Ascending aorta (tissue), 2 donors: ENCODE measurements around the gene ZNF555. TPM values are rescaled to one million over a fixed set of nuclear protein-coding genes. Genes with fewer than 3 reads are reported as not detected.

Source experiments
- DNase-seq, 2 donors: peaks; one replicate each; pipeline ENCODE4 v3.0.0-alpha.2; 2019; ENCODE audit warnings: low spot score in 2 of 2
- H3K27ac ChIP-seq, 2 donors: fragments of 200-600 bp; sonication (generic); one replicate each; pipeline ENCODE4 v1.5.1; 2016 to 2017; ENCODE audit warnings: mild to moderate bottlenecking in 1 of 2
- H3K27me3 ChIP-seq: fragments of 200-600 bp; sonication (generic); one replicate; pipeline ENCODE4 v1.5.1; 2017
- H3K36me3 ChIP-seq, 2 donors: fragments of 200-600 bp; sonication (generic); one replicate each; pipeline ENCODE4 v1.5.1; 2016
- H3K4me1 ChIP-seq, 2 donors: fragments of 200-600 bp; sonication (generic); one replicate each; pipeline ENCODE4 v1.5.1; 2016 to 2017; ENCODE audit warnings: mild to moderate bottlenecking in 1 of 2
- H3K4me3 ChIP-seq, 2 donors: fragments of 200-600 bp; sonication (generic); one replicate each; pipeline ENCODE4 v1.5.1; 2016 to 2017; ENCODE audit warnings: mild to moderate bottlenecking in 1 of 2
- H3K9me3 ChIP-seq, 2 donors: fragments of 200-600 bp; sonication (generic); one replicate each; pipeline ENCODE4 v1.5.1; 2016
- CTCF ChIP-seq, 3 experiments: fragments of 200-600 bp in 2 of 3; fragments of 450-650 bp in 1 of 3; sonication (generic) in 2 of 3; IDR thresholded peaks; one replicate each; pipeline ENCODE4 v1.5.1; 2016 to 2019; ENCODE audit warnings: antibody characterized with exemption in 3 of 3, mild to moderate bottlenecking in 1 of 3, moderate library complexity in 1 of 3
- intact Hi-C: fragments of 100-400 bp; cut with DNase I; formaldehyde crosslinking; loops from one replicate; pipeline ENCODE4 v1.15.1; 2023
- total RNA-seq: library from RNA; depleted of rRNA; stranded (reverse); fragments of >200 nt; gene quantifications from one replicate; pipeline ENCODE4 v1.1.0, GENCODE V29; 2016

The ZNF555 gene
- total RNA-seq, 1 donor from 2014 or later, result 6.8 TPM

- H3K36me3 ChIP-seq, result peaks cover 37 to 65% of the 10 kb centered on the region in 2 donors
- H3K4me1 ChIP-seq, result no peaks in the 10 kb centered on the region
- no peak for DNase-seq
- no peak overlapping the region for H3K4me3 ChIP-seq
- no peak for TF ChIP-seq CTCF (IDR thresholded peaks at IDR 0.05)
- intact Hi-C loops, result no loop called here
- H3K27ac ChIP-seq, result no peak overlapping the region
- no peaks in the 10 kb centered on the region for H3K9me3 ChIP-seq
- no peaks in the 10 kb centered on the region for H3K27me3 ChIP-seq
These were observed 35.9 kb upstream of the ZNF555 start for GRCh38 chr19:2805261-2805900.

- Histone ChIP-seq H3K4me1 (no peaks in the 10 kb centered on the region), H3K27ac (no peak overlapping the region), H3K9me3 (no peaks in the 10 kb centered on the region), H3K27me3 (no peaks in the 10 kb centered on the region), H3K4me3 (no peak overlapping the region), H3K36me3 (peaks cover 38 to 63% of the 10 kb centered on the region in 2 donors)
- no peak for TF ChIP-seq CTCF (IDR thresholded peaks at IDR 0.05)
- intact Hi-C loops, result no loop called here
- no peak for DNase-seq
These were observed 35.2 kb upstream of the ZNF555 start for GRCh38 chr19:2805991-2806649.

- no peak for TF ChIP-seq CTCF (IDR thresholded peaks at IDR 0.05)
- Histone ChIP-seq H3K27me3 (no peaks in the 10 kb centered on the region), H3K9me3 (no peaks in the 10 kb centered on the region), H3K4me3 (no peak overlapping the region), H3K4me1 (no peaks in the 10 kb centered on the region), H3K27ac (no peak overlapping the region), H3K36me3 (peaks cover 38 to 58% of the 10 kb centered on the region in 2 donors)
- no peak for DNase-seq
- intact Hi-C loops, result no loop called here
These were observed 34.4 kb upstream of the ZNF555 start for GRCh38 chr19:2806736-2807378.

- TF ChIP-seq CTCF (IDR thresholded peaks at IDR 0.05), result no peak
- no peaks in the 10 kb centered on the region for H3K4me1 ChIP-seq
- no peak overlapping the region for H3K4me3 ChIP-seq
- no peak overlapping the region for H3K27ac ChIP-seq
- peaks cover 38 to 58% of the 10 kb centered on the region in 2 donors for H3K36me3 ChIP-seq
- no peaks in the 10 kb centered on the region for H3K27me3 ChIP-seq
- H3K9me3 ChIP-seq, result no peaks in the 10 kb centered on the region
- intact Hi-C loops, result no loop called here
- no peak for DNase-seq
These were observed 33.7 kb upstream of the ZNF555 start for GRCh38 chr19:2807379-2808128.

- no peak for DNase-seq
- Histone ChIP-seq H3K9me3 (no peaks in the 10 kb centered on the region), H3K36me3 (peaks cover 44 to 54% of the 10 kb centered on the region in 2 donors), H3K27me3 (no peaks in the 10 kb centered on the region), H3K4me1 (no peaks in the 10 kb centered on the region), H3K4me3 (no peak overlapping the region), H3K27ac (no peak overlapping the region)
- intact Hi-C loops, result no loop called here
- TF ChIP-seq CTCF (IDR thresholded peaks at IDR 0.05), result no peak
These were observed 32.9 kb upstream of the ZNF555 start for GRCh38 chr19:2808129-2808941.
